ENCODE results near the gene P4HA3.
"Not testable (repeated sequence)": the region's sequence is repeated elsewhere in the genome, so short reads cannot be mapped to it uniquely, and the experiment has no call there.

The P4HA3 gene

GRCh38 chr11:74311352-74311926, at the start of gene P4HA3:
Gene P4HA3, minus strand, starts transcription at chr11:74311640. Its CDS starts 29 bp downstream, at chr11:74311611.
- H3K4me1 ChIP-seq (ENCODE audit: insufficient read depth, low read length): no peaks in the 10 kb centered on the region
- H3K9me3 ChIP-seq (ENCODE audit: control insufficient read depth, insufficient read depth, low read length): no peaks in the 10 kb centered on the region
- H3K36me3 ChIP-seq (ENCODE audit: insufficient read depth, low read length): no peaks in the 10 kb centered on the region
- H3K9ac ChIP-seq (ENCODE audit: low read depth, low read length): peak within 1 kb of the TSS; percentile 56; the same call in 1 of the 2 replicates

GRCh38 chr11:74357449-74357848, 46.0 kb upstream of the P4HA3 start:
- H3K36me3 ChIP-seq (ENCODE audit: insufficient read depth, low read length): no peaks in the 10 kb centered on the region
- no peak overlapping the region for H3K9ac ChIP-seq (ENCODE audit: low read depth, low read length)
- H3K4me1 ChIP-seq (ENCODE audit: insufficient read depth, low read length): no peaks in the 10 kb centered on the region
- H3K9me3 ChIP-seq (ENCODE audit: control insufficient read depth, insufficient read depth, low read length): peaks cover 4% of the 10 kb centered on the region

- Histone ChIP-seq H3K9me3 (ENCODE audit: control insufficient read depth, insufficient read depth, low read length) (peaks cover 4% of the 10 kb centered on the region), H3K9ac (ENCODE audit: low read depth, low read length) (no peak overlapping the region), H3K4me1 (ENCODE audit: insufficient read depth, low read length) (no peaks in the 10 kb centered on the region), H3K36me3 (ENCODE audit: insufficient read depth, low read length) (no peaks in the 10 kb centered on the region)
Observed at GRCh38 chr11:74355626-74356025, 44.2 kb upstream of the P4HA3 start.

GRCh38 chr11:74354036-74354435, 42.6 kb upstream of the P4HA3 start:
- H3K9me3 ChIP-seq (ENCODE audit: control insufficient read depth, insufficient read depth, low read length): no peaks in the 10 kb centered on the region

GRCh38 chr11:74347381-74347780, 35.9 kb upstream of the P4HA3 start:
- Histone ChIP-seq H3K36me3 (ENCODE audit: insufficient read depth, low read length) (no peaks in the 10 kb centered on the region), H3K9me3 (ENCODE audit: control insufficient read depth, insufficient read depth, low read length) (no peaks in the 10 kb centered on the region), H3K4me1 (ENCODE audit: insufficient read depth, low read length) (no peaks in the 10 kb centered on the region), H3K9ac (ENCODE audit: low read depth, low read length) (no peak overlapping the region)

More at GRCh38 chr11:74354036-74354435, 42.6 kb upstream of the P4HA3 start:
- H3K36me3 ChIP-seq (ENCODE audit: insufficient read depth, low read length): no peaks in the 10 kb centered on the region
- no peaks in the 10 kb centered on the region for H3K4me1 ChIP-seq (ENCODE audit: insufficient read depth, low read length)
- no peak overlapping the region for H3K9ac ChIP-seq (ENCODE audit: low read depth, low read length)

GRCh38 chr11:74345420-74345819, 34.0 kb upstream of the P4HA3 start:
- Histone ChIP-seq H3K9ac (ENCODE audit: low read depth, low read length) (no peak overlapping the region), H3K4me1 (ENCODE audit: insufficient read depth, low read length) (no peaks in the 10 kb centered on the region), H3K9me3 (ENCODE audit: control insufficient read depth, insufficient read depth, low read length) (no peaks in the 10 kb centered on the region), H3K36me3 (ENCODE audit: insufficient read depth, low read length) (no peaks in the 10 kb centered on the region)

GRCh38 chr11:74341921-74342320, 30.5 kb upstream of the P4HA3 start:
- Histone ChIP-seq H3K9me3 (ENCODE audit: control insufficient read depth, insufficient read depth, low read length) (no peaks in the 10 kb centered on the region), H3K36me3 (ENCODE audit: insufficient read depth, low read length) (0 out of 2 replicates have a peak, but pooled peaks cover 2% of the 10 kb centered on the region), H3K4me1 (ENCODE audit: insufficient read depth, low read length) (no peaks in the 10 kb centered on the region), H3K9ac (ENCODE audit: low read depth, low read length) (no peak overlapping the region)

GRCh38 chr11:74339619-74340018, 28.2 kb upstream of the P4HA3 start:
- no peak overlapping the region for H3K9ac ChIP-seq (ENCODE audit: low read depth, low read length)
- 0 out of 2 replicates have a peak, but pooled peaks cover 2% of the 10 kb centered on the region for H3K36me3 ChIP-seq (ENCODE audit: insufficient read depth, low read length)
- H3K9me3 ChIP-seq (ENCODE audit: control insufficient read depth, insufficient read depth, low read length): no peaks in the 10 kb centered on the region
- H3K4me1 ChIP-seq (ENCODE audit: insufficient read depth, low read length): no peaks in the 10 kb centered on the region

- Histone ChIP-seq H3K36me3 (ENCODE audit: insufficient read depth, low read length) (0 out of 2 replicates have a peak, but pooled peaks cover 2% of the 10 kb centered on the region), H3K9ac (ENCODE audit: low read depth, low read length) (no peak overlapping the region), H3K4me1 (ENCODE audit: insufficient read depth, low read length) (no peaks in the 10 kb centered on the region), H3K9me3 (ENCODE audit: control insufficient read depth, insufficient read depth, low read length) (no peaks in the 10 kb centered on the region)
Observed at GRCh38 chr11:74338963-74339362, 27.5 kb upstream of the P4HA3 start.

GRCh38 chr11:74333193-74333592, 21.8 kb upstream of the P4HA3 start:
- H3K9ac ChIP-seq (ENCODE audit: low read depth, low read length): no peak overlapping the region
- 0 out of 2 replicates have a peak, but pooled peaks cover 2% of the 10 kb centered on the region for H3K36me3 ChIP-seq (ENCODE audit: insufficient read depth, low read length)
- no peaks in the 10 kb centered on the region for H3K4me1 ChIP-seq (ENCODE audit: insufficient read depth, low read length)
- no peaks in the 10 kb centered on the region for H3K9me3 ChIP-seq (ENCODE audit: control insufficient read depth, insufficient read depth, low read length)

GRCh38 chr11:74332291-74332690, 20.9 kb upstream of the P4HA3 start:
- Histone ChIP-seq H3K36me3 (ENCODE audit: insufficient read depth, low read length) (no peaks in the 10 kb centered on the region), H3K9ac (ENCODE audit: low read depth, low read length) (no peak overlapping the region), H3K4me1 (ENCODE audit: insufficient read depth, low read length) (no peaks in the 10 kb centered on the region), H3K9me3 (ENCODE audit: control insufficient read depth, insufficient read depth, low read length) (no peaks in the 10 kb centered on the region)

GRCh38 chr11:74331000-74331399, 19.6 kb upstream of the P4HA3 start:
- H3K4me1 ChIP-seq (ENCODE audit: insufficient read depth, low read length); H3K36me3 ChIP-seq (ENCODE audit: insufficient read depth, low read length); H3K9ac ChIP-seq (ENCODE audit: low read depth, low read length): not testable (repeated sequence)

GRCh38 chr11:74330075-74330858, 18.8 kb upstream of the P4HA3 start:
- no peaks in the 10 kb centered on the region for H3K4me1 ChIP-seq (ENCODE audit: insufficient read depth, low read length)
- H3K36me3 ChIP-seq (ENCODE audit: insufficient read depth, low read length): no peaks in the 10 kb centered on the region
- H3K9me3 ChIP-seq (ENCODE audit: control insufficient read depth, insufficient read depth, low read length): no peaks in the 10 kb centered on the region
- no peak overlapping the region for H3K9ac ChIP-seq (ENCODE audit: low read depth, low read length)

More at GRCh38 chr11:74331000-74331399, 19.6 kb upstream of the P4HA3 start:
- not testable (repeated sequence) for H3K9me3 ChIP-seq (ENCODE audit: control insufficient read depth, insufficient read depth, low read length)

GRCh38 chr11:74327076-74327475, 15.6 kb upstream of the P4HA3 start:
- Histone ChIP-seq H3K9ac (ENCODE audit: low read depth, low read length) (no peak overlapping the region), H3K36me3 (ENCODE audit: insufficient read depth, low read length) (no peaks in the 10 kb centered on the region), H3K4me1 (ENCODE audit: insufficient read depth, low read length) (no peaks in the 10 kb centered on the region), H3K9me3 (ENCODE audit: control insufficient read depth, insufficient read depth, low read length) (no peaks in the 10 kb centered on the region)

GRCh38 chr11:74326665-74327064, 15.2 kb upstream of the P4HA3 start:
- Histone ChIP-seq H3K36me3 (ENCODE audit: insufficient read depth, low read length) (no peaks in the 10 kb centered on the region), H3K4me1 (ENCODE audit: insufficient read depth, low read length) (no peaks in the 10 kb centered on the region), H3K9ac (ENCODE audit: low read depth, low read length) (no peak overlapping the region)

More at GRCh38 chr11:74326665-74327064, 15.2 kb upstream of the P4HA3 start:
- H3K9me3 ChIP-seq (ENCODE audit: control insufficient read depth, insufficient read depth, low read length): no peaks in the 10 kb centered on the region

Data from ES-I3 (cell line).